Measurements from ENCODE around the gene LRRC37A.
"Not testable (repeated sequence)": the region's sequence is repeated elsewhere in the genome, so short reads cannot be mapped to it uniquely, and the experiment has no call there.

- TF ChIP-seq, protein P1, sequence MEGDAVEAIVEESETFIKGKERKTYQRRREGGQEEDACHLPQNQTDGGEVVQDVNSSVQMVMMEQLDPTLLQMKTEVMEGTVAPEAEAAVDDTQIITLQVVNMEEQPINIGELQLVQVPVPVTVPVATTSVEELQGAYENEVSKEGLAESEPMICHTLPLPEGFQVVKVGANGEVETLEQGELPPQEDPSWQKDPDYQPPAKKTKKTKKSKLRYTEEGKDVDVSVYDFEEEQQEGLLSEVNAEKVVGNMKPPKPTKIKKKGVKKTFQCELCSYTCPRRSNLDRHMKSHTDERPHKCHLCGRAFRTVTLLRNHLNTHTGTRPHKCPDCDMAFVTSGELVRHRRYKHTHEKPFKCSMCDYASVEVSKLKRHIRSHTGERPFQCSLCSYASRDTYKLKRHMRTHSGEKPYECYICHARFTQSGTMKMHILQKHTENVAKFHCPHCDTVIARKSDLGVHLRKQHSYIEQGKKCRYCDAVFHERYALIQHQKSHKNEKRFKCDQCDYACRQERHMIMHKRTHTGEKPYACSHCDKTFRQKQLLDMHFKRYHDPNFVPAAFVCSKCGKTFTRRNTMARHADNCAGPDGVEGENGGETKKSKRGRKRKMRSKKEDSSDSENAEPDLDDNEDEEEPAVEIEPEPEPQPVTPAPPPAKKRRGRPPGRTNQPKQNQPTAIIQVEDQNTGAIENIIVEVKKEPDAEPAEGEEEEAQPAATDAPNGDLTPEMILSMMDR (IDR thresholded peaks at IDR 0.05) = not testable (repeated sequence)
- TF ChIP-seq RAD21 (IDR thresholded peaks at IDR 0.05; ENCODE audit: low read length); POLR2AphosphoS5 (IDR thresholded peaks at IDR 0.05; ENCODE audit: low read depth, low read length); TCF12 (IDR thresholded peaks at IDR 0.05); ELF1 (IDR thresholded peaks at IDR 0.05); YY1 (IDR thresholded peaks at IDR 0.05; ENCODE audit: low read depth); RXRA (IDR thresholded peaks at IDR 0.05; ENCODE audit: borderline replicate concordance, low read depth); MXI1 (IDR thresholded peaks at IDR 0.05; ENCODE audit: low read depth, low read length); EZH2phosphoT487 (IDR thresholded peaks at IDR 0.05; ENCODE audit: borderline replicate concordance, low read depth); TAF1 (IDR thresholded peaks at IDR 0.05; ENCODE audit: borderline replicate concordance, low read depth, low read length): not testable (repeated sequence)
- TF ChIP-seq, protein P2, sequence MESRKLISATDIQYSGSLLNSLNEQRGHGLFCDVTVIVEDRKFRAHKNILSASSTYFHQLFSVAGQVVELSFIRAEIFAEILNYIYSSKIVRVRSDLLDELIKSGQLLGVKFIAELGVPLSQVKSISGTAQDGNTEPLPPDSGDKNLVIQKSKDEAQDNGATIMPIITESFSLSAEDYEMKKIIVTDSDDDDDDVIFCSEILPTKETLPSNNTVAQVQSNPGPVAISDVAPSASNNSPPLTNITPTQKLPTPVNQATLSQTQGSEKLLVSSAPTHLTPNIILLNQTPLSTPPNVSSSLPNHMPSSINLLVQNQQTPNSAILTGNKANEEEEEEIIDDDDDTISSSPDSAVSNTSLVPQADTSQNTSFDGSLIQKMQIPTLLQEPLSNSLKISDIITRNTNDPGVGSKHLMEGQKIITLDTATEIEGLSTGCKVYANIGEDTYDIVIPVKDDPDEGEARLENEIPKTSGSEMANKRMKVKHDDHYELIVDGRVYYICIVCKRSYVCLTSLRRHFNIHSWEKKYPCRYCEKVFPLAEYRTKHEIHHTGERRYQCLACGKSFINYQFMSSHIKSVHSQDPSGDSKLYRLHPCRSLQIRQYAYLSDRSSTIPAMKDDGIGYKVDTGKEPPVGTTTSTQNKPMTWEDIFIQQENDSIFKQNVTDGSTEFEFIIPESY (IDR thresholded peaks at IDR 0.05; ENCODE audit: borderline replicate concordance, low read depth) = not testable (repeated sequence)
- TF ChIP-seq, protein P3, sequence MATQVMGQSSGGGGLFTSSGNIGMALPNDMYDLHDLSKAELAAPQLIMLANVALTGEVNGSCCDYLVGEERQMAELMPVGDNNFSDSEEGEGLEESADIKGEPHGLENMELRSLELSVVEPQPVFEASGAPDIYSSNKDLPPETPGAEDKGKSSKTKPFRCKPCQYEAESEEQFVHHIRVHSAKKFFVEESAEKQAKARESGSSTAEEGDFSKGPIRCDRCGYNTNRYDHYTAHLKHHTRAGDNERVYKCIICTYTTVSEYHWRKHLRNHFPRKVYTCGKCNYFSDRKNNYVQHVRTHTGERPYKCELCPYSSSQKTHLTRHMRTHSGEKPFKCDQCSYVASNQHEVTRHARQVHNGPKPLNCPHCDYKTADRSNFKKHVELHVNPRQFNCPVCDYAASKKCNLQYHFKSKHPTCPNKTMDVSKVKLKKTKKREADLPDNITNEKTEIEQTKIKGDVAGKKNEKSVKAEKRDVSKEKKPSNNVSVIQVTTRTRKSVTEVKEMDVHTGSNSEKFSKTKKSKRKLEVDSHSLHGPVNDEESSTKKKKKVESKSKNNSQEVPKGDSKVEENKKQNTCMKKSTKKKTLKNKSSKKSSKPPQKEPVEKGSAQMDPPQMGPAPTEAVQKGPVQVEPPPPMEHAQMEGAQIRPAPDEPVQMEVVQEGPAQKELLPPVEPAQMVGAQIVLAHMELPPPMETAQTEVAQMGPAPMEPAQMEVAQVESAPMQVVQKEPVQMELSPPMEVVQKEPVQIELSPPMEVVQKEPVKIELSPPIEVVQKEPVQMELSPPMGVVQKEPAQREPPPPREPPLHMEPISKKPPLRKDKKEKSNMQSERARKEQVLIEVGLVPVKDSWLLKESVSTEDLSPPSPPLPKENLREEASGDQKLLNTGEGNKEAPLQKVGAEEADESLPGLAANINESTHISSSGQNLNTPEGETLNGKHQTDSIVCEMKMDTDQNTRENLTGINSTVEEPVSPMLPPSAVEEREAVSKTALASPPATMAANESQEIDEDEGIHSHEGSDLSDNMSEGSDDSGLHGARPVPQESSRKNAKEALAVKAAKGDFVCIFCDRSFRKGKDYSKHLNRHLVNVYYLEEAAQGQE (IDR thresholded peaks at IDR 0.05; ENCODE audit: low read depth, low read length) = not testable (repeated sequence)
- TF ChIP-seq, protein P4, sequence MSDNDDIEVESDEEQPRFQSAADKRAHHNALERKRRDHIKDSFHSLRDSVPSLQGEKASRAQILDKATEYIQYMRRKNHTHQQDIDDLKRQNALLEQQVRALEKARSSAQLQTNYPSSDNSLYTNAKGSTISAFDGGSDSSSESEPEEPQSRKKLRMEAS (IDR thresholded peaks at IDR 0.05; ENCODE audit: low read depth) = not testable (repeated sequence)
These were observed 77.6 kb downstream of the LRRC37A start for GRCh38 chr17:46372236-46373229.

Measured in SK-N-SH (cell line).